Skeletal muscle tissue (tissue), 4 donors: ENCODE results near the gene ALOX15B. TPM values are rescaled to one million over a fixed set of nuclear protein-coding genes. Genes with fewer than 3 reads are reported as not detected.

ENCODE experiments used
- H3K27ac ChIP-seq: one replicate; pipeline ENCODE4 v1.7.0; 2013; ENCODE audit warnings: mild to moderate bottlenecking, low read depth, low read length, inconsistent platforms
- H3K27me3 ChIP-seq, 3 donors: one replicate each; pipeline ENCODE4 v1.7.0; 2013; ENCODE audit warnings: low read length in 3 of 3; ENCODE audit not compliant: control insufficient read depth in 3 of 3, insufficient read depth in 3 of 3
- H3K36me3 ChIP-seq, 3 donors: one replicate each; pipeline ENCODE4 v1.7.0; 2013; ENCODE audit warnings: low read length in 3 of 3; ENCODE audit not compliant: control insufficient read depth in 3 of 3, insufficient read depth in 3 of 3
- H3K4me1 ChIP-seq, 3 donors: one replicate each; pipeline ENCODE4 v1.7.0; 2013; ENCODE audit warnings: low read length in 3 of 3, mild to moderate bottlenecking in 3 of 3; ENCODE audit not compliant: control insufficient read depth in 3 of 3, insufficient read depth in 3 of 3
- H3K4me3 ChIP-seq, 3 donors: one replicate each; pipeline ENCODE4 v1.7.0; 2013; ENCODE audit warnings: low read length in 3 of 3
- H3K9ac ChIP-seq, 3 donors: one replicate each; pipeline ENCODE4 v1.7.0; 2013; ENCODE audit warnings: low read length in 3 of 3, mild to moderate bottlenecking in 3 of 3, moderate library complexity in 2 of 3, low read depth in 1 of 3
- H3K9me3 ChIP-seq, 3 donors: one replicate each; pipeline ENCODE4 v1.7.0; 2013; ENCODE audit warnings: low read length in 3 of 3; ENCODE audit not compliant: control insufficient read depth in 3 of 3
- total RNA-seq: library from RNA; depleted of rRNA; stranded (reverse); fragments of >200 nt; gene quantifications from one replicate; pipeline ENCODE4 v1.2.3, GENCODE V29; 2014
- donor health status: Osteomylitis.

The ALOX15B gene
- total RNA-seq, 1 donor from 2014 or later: 0.52 TPM

DNA sequence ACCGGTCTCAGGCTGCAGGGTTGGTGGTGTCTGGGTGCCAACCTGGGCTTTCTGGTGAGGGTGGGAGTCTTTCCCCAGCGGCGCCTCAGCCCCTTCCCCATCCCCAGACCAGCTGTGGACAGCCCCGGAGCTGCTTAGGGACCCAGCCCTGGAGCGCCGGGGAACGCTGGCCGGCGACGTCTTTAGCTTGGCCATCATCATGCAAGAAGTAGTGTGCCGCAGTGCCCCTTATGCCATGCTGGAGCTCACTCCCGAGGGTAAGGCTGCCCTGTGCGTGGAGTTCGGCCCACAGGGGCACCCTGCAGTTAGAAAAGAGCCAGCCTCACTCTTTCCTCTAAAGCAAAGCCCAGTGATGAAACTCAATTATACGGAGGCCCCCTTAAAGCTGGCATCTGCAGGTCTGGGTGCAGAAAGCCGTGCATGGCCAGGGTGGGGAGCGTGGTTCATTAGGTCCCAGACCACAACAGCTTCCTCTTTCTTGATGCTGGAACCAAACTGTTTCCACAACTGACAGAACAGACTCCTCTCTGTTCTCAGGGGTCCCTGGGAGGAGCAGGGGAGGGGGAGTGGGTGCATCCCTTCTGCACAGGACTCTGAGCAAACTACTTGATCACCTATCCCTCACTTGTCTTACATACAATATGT lies 25.7 kb upstream of the ALOX15B start:
- Histone ChIP-seq H3K27me3 (peaks cover 26 to 52% (median 38%) of the 10 kb centered on the region in 3 donors), H3K9ac (no peak overlapping the region), H3K27ac (no peak overlapping the region), H3K9me3 (no peaks in the 10 kb centered on the region), H3K4me1 (peaks cover 9 to 12% (median 11%) of the 10 kb centered on the region in 3 donors), H3K36me3 (no peaks in the 10 kb centered on the region), H3K4me3 (no peak overlapping the region)

DNA sequence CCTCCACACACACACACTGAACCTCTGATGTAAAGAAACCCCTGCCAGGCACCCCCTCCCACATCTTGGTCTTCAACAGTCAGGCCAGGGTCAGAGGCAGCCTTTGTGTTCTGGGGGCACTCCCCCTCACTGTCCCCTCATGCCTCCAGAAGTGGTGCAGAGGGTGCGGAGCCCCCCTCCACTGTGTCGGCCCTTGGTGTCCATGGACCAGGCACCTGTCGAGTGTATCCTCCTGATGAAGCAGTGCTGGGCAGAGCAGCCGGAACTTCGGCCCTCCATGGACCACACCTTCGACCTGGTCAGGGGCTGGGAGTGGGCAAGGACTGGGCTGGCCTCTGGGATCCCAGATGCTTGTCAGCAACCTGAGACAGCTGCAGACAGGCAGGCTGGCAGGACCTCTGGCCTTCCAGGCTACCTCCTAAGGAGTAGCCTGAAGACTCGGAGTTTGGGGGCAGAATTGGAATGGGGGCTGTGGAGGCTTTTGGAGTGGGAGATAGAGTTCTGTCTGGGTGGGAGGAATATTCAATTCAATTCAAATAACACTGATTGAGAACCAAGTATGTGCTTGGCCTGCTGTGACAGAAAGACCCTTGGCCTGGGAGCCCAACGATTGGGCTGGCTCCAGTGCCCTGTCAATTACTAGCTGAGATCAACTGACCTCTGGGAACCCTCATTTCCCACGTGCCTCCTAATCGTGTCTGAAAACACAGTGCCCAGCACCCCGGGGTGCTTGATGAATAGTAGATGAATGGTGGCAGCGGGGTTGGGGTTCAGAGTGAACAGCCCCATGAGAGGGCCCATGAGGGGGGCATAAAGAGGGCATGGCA lies 24.9 kb upstream of the ALOX15B start:
- Histone ChIP-seq H3K27ac (no peak overlapping the region), H3K9me3 (no peaks in the 10 kb centered on the region), H3K4me1 (peaks cover 9 to 12% (median 11%) of the 10 kb centered on the region in 3 donors), H3K4me3 (no peak overlapping the region), H3K27me3 (peaks cover 26 to 48% (median 38%) of the 10 kb centered on the region in 3 donors), H3K36me3 (no peaks in the 10 kb centered on the region), H3K9ac (no peak overlapping the region)

DNA sequence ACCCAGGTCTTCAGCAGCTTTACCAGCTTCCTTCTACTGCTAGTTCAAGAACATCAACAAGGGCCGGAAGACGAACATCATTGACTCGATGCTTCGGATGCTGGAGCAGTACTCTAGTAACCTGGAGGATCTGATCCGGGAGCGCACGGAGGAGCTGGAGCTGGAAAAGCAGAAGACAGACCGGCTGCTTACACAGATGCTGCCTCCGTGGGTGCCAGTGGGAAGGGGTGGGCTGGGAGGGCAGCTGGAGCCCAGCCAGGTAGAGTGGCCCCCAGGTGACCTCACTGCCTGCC lies 24.4 kb upstream of the ALOX15B start:
- Histone ChIP-seq H3K27me3 (peaks cover 26 to 48% (median 43%) of the 10 kb centered on the region in 3 donors), H3K36me3 (no peaks in the 10 kb centered on the region), H3K27ac (no peak overlapping the region), H3K4me3 (no peak overlapping the region), H3K4me1 (peaks cover 9 to 15% (median 11%) of the 10 kb centered on the region in 3 donors), H3K9ac (no peak overlapping the region), H3K9me3 (no peaks in the 10 kb centered on the region)

DNA sequence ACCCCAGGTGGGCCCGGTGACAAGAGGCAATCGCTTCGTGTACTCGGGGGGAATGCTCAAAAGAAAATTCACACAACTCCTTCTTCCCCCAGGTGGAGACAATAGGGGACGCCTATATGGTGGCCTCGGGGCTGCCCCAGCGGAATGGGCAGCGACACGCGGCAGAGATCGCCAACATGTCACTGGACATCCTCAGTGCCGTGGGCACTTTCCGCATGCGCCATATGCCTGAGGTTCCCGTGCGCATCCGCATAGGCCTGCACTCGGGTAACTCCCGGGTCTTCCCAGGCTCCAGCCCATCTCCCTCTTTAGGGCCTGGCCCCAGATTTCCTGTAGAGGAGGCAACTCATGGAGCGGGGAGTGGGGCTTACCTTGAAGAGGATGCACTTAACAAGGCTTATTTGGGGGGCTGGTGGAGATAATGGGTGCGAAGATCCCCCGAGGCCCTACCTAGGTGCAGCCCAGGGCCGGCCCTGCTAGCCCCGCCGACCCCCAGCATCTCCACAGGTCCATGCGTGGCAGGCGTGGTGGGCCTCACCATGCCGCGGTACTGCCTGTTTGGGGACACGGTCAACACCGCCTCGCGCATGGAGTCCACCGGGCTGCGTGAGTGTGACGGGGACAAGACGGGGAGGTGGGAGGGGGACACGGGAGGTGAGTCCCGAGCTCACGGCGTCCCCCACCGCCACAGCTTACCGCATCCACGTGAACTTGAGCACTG lies 23.5 kb upstream of the ALOX15B start:
- Histone ChIP-seq H3K9ac (no peak overlapping the region), H3K4me3 (peak overlapping the region in 1 of 3 donors; percentile 40), H3K27ac (no peak overlapping the region), H3K4me1 (peaks cover 9 to 15% (median 11%) of the 10 kb centered on the region in 3 donors), H3K36me3 (no peaks in the 10 kb centered on the region), H3K9me3 (no peaks in the 10 kb centered on the region), H3K27me3 (peaks cover 26 to 48% (median 44%) of the 10 kb centered on the region in 3 donors)

DNA sequence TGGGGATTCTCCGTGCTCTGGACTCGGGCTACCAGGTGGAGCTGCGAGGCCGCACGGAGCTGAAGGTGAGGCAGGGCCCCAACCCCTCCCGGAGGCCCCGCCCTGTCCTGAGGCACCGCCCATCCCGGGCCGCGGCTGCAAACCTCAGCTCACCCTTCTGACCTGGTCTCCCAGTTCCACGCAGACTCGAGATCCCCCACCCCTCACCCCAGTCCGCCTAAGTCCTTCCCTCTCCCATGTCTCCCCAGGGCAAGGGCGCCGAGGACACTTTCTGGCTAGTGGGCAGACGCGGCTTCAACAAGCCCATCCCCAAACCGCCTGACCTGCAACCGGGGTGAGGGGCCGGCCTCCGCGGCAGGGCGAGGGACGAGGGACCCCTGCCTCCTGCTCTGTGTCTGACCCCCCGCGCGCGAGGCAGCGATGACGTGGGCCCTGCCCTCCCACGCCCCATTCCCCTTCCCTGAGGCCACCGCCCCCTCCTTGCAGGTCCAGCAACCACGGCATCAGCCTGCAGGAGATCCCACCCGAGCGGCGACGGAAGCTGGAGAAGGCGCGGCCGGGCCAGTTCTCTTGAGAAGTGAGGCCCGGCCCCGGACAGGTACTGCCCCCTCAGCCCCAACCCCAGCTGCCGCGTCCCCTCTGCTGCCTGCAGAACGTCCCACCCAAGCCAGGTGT lies 22.8 kb upstream of the ALOX15B start:
- peak overlapping the region in 1 of 3 donors; percentile 54 for H3K9ac ChIP-seq
- H3K27ac ChIP-seq: no peak overlapping the region
- H3K27me3 ChIP-seq: peaks cover 26 to 48% (median 47%) of the 10 kb centered on the region in 3 donors
- peaks cover 9 to 15% (median 11%) of the 10 kb centered on the region in 3 donors for H3K4me1 ChIP-seq
- no peaks in the 10 kb centered on the region for H3K36me3 ChIP-seq
- no peaks in the 10 kb centered on the region for H3K9me3 ChIP-seq
- peak overlapping the region; percentile 38 to 56 (median 40) for H3K4me3 ChIP-seq

DNA sequence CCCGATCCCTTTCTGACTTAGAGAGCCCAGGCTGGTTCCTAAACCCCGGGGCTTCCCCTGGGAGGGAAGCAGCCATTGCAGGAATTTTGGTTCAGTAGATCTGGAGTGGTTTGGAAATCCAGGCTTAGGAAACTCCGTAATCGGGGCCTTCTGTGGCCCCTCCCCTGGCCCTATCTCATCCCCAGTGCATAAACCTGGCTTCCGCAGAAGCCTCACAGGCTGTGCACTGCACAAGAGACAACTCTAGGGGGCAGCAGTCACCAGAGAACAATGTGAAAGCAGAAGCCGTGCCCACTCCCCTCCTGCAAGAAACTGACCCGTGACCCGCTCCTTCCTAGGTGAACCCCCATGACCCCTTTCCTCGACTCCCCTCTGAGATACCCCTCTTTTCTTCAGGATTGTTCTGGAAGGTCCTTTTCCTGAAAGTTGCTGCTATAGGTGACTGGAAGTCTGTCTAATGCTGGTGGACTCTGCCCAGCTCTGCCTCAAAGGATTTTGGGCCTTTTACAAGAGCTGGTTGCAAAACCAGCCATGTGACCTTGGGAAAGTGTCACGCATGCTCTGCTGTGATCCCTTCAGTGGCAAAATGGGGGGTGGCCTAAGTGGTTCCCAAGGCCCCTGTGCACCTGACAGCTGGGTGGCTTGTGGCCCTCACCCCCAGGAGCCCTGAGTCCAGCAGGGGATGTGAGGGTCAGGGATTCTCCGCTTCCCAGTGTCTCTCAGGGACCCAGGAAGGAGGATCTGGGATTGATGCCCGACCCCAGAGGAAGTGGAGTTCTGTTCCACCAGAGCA lies 22.0 kb upstream of the ALOX15B start:
- H3K9ac ChIP-seq: no peak overlapping the region
- H3K27ac ChIP-seq: no peak overlapping the region
- no peak overlapping the region for H3K4me3 ChIP-seq
- H3K36me3 ChIP-seq: no peaks in the 10 kb centered on the region
- H3K9me3 ChIP-seq: no peaks in the 10 kb centered on the region
- H3K27me3 ChIP-seq: peaks cover 26 to 48% (median 47%) of the 10 kb centered on the region in 3 donors
- H3K4me1 ChIP-seq: peaks cover 9 to 15% (median 11%) of the 10 kb centered on the region in 3 donors

DNA sequence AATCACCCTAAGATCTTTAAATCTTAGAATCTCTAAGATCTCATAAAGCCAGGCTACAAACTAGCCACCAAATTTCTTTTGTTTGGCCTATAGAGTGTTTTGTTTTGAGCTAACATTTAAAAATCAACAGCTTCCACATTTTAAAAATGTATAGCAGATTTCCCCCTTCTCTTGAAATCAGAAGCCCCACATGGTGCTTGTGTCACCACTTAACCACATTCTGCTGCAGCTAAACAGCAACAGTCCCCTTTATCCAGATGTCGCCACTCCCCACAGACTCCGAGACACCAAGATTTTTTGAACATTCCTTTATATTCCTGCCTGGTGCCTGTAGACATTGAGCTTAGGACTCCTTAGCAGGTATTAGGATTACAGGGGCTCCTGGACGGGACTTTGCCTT lies 20.4 kb upstream of the ALOX15B start:
- H3K27ac ChIP-seq: no peak overlapping the region
- peaks cover 26 to 43% (median 42%) of the 10 kb centered on the region in 3 donors for H3K27me3 ChIP-seq
- no peaks in the 10 kb centered on the region for H3K9me3 ChIP-seq
- no peak overlapping the region for H3K9ac ChIP-seq
- H3K36me3 ChIP-seq: no peaks in the 10 kb centered on the region
- peaks cover 9 to 15% (median 11%) of the 10 kb centered on the region in 3 donors for H3K4me1 ChIP-seq
- H3K4me3 ChIP-seq: no peak overlapping the region

DNA sequence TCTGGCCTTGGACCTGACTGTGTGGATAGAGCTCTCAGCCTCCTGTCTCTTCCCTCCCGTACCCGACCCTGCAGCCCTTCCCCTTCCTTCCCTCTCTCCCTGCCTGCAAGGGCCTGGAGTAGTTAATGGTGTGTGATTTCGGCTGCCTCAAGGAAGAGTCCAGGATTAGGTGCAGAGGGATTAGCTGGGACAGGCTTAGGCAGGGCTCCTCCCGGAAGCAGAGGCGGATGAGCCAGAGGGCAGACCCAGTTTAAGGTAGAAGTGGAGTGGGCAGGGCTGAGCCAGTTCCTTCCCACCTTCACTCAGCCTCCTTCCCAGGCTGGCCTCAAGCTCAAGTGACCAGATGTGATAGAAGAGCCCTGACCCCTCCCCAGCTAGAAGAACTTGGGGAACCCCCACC lies 19.7 kb upstream of the ALOX15B start:
- Histone ChIP-seq H3K9ac (no peak overlapping the region), H3K27ac (no peak overlapping the region), H3K9me3 (no peaks in the 10 kb centered on the region), H3K36me3 (no peaks in the 10 kb centered on the region), H3K4me1 (peaks cover 9 to 15% (median 11%) of the 10 kb centered on the region in 3 donors), H3K27me3 (peaks cover 26 to 37% (median 35%) of the 10 kb centered on the region in 3 donors), H3K4me3 (no peak overlapping the region)
